GM12874 (cell line): ENCODE results near the gene STX19.

Source experiments
- CTCF ChIP-seq: IDR thresholded peaks from 2 replicates; pipeline ENCODE4 v1.5.1; 2011; ENCODE audit warnings: low read depth, mild to moderate bottlenecking, control low read depth, low read length, moderate library complexity; ENCODE audit not compliant: insufficient read depth

The STX19 gene

GRCh38 chr3:94004301-94004910 is 24.0 kb downstream of the STX19 start:
- TF ChIP-seq CTCF = peak; percentile 59

GRCh38 chr3:94001827-94002495 is 26.4 kb downstream of the STX19 start:
- no peak for TF ChIP-seq CTCF

- TF ChIP-seq CTCF = no peak
Measured at GRCh38 chr3:94001191-94001590, 27.2 kb downstream of the STX19 start.

DNA sequence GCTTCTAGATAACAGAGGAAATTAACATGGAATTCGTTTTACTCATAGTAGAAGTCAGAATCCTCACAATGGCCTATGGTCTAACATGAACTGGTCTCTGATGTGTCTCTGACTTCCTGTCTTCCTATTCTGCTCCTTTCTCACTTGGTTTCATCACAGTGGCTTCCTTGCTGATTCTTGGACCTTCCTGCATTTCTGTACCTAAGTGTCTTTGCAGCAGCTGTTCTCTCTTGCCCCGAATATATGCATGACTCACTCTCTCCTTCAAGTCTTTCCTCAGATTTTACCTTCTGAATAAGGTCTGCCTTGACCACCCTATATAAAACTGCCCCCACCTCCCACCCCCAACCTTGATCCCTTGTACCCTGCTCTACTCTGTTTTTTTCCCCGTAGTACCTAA is 34.3 kb downstream of the STX19 start:
- TF ChIP-seq CTCF = no peak

GRCh38 chr3:93992207-93992606 is 36.2 kb downstream of the STX19 start:
- TF ChIP-seq CTCF = no peak

DNA sequence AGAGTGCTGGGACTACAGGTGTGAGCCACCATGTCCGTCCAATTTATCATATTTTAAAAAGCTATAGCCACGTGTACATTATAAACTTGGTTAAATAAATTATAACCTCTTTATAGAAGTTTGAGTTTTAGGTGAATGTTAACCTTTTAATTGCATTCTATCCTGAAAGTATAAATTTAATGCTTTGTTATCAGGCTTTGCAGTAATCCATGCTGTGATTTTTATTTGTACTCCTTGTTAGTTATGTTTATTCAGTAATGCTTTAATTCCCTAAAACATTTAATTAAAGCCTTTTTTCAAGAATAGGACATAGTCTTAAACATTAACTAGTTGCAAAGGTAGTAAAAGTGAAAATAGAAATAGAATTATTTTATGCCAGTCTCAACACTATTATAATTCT is 36.8 kb downstream of the STX19 start:
- TF ChIP-seq CTCF = no peak

DNA sequence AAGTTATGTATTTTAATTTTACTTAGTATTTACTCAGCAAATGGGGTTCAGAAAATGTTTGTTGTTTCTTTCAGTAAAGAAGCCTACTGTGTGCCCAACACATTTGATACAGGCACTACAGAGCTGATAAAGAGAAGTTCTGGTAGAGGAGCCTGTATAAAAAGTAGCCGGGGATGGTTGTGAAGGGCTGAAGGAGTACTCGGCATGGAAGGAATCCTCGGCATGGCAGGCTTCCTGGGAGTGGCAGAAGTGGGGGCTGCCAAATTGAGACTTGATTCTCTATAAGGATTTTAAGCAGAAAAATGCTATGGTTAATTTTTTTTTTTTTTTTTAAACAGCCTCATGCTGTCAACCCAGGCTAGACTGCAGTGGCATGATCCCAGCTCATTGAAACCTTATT is 39.2 kb downstream of the STX19 start:
- no peak for TF ChIP-seq CTCF
